GM19328 (cell line): ENCODE results near the gene GNA14.
"Not testable (repeated sequence)": the region's sequence is repeated elsewhere in the genome, so short reads cannot be mapped to it uniquely, and the experiment has no call there.

ENCODE experiments used
- ATAC-seq: cut with Tn5 transposase; IDR thresholded peaks from one replicate; pipeline ENCODE4 v1.9.1; 2021; ENCODE audit warnings: mild to moderate bottlenecking, moderate library complexity; ENCODE audit not compliant: unreplicated experiment

GNA14 gene

DNA sequence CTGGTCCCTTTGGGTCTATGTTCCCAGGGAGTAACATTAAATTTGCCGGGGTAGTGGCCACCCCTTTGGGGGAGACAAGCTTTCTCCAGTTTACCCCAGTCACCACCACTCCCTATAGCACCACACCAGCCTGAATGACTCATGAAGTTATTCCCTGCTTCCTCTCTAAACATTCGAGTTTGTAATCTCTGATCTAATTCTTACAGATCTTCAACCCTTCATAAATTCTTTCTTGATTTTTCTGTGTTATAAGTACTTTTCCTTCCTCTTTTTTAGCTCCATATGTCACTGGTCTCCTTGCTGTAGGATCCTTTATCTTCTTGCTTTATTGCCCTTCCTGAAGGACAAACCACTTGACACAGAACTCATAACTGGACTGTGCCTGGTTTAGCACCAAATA, 55.6 kb downstream of the GNA14 start:
- ATAC-seq = no peak

DNA sequence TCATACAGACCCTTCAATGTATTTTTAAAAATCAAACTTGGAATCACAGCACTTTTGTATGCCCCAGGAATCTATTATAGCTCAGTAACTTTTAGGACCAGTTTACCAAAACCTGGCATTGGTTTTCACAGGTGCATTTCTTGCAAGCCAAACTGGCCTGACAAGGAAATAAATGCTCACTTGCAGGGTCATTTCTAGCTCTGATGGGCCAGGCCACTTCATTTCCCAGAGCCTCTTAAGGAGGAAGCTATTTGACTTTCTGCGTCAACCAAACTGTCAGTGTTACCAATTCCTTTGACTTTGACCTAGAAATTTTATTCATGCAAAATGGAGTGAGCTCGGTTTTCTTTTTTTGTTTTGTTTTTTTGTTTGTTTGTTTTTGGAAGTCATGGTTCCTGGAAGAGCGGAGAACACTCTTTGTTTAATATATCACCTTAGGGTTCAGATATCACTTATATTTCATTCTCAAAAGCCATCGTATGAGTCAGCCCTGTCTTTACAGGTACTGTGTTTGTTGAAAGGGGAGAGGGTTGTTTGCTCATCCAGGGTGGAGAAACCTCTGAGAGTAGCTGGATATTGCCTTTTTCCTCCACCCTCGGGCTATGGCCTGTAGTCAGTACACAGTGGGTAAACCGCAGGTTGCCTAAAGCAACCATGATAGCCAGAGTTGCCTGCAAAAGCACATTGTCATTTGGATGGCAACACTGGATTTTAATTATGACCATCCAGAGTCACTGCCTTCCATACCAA, 58.9 kb downstream of the GNA14 start:
- no peak for ATAC-seq

DNA sequence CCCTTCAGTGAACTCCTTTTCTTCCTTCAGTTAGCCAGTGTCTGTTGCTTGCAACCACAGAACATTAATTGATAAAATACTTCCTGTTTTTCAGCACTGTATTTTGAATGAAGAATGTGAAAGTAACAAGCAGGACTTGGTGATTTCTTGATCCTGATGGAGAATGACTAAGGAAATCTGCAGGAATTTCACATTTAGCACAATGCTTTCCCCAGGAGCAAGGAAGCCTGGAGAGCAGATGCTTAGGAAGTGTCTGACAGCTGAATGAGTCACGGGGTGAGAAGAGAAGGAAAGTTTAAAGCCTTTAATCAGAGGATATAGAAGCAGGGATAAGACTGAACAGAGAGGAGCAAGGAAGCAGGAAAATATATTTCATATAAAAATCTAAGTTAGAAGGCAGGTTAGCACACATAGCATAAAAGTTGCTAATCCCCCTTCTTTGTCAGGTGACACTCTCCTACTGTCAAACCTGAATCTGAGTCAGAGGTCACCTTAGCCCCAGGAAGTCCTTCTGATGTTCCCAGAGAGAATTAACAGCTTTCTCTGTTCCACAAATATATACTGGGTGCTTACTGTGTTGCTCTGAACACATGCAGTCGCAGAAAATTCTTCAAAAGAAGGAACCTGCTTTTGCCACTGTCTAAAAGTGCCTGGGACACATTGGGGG, 59.7 kb downstream of the GNA14 start:
- ATAC-seq = no peak

DNA sequence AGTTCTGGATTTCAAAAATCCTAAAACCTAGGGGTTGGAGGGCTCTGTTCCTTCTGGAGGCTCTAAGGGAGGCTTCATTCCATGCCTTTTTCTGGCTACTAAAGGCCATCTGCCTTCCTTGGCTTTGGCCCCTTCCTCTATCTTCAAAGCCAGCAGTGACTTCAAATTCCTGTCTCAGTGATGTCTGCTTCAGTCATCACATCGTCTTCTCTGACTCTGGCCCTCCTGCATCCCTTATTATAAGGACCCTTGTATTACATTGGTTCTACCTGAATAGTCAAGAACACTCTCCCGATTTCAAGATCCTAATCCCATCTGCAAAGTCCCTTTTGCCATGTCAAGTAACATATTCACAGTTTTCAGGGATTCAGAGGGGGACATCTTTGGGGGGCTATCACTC, 60.3 kb downstream of the GNA14 start:
- no peak for ATAC-seq

DNA sequence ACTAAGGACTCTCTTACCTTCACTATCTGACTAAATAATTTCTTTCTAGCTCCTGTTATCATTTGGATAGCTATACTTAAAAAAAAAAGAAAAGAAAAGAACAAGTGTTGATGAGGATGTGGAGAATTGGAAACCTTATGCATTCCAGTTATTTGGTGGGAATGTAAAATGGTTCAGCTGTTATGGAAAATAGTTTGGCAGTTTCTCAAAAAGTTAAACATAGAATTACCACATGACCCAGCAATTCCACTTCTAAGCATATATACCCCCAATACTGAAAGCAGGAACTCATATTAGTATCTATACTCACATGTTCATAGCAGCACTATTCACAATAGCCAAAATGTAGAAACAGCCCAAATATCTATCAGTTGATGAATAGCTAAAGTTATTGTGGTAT, 61.1 kb downstream of the GNA14 start:
- ATAC-seq = no peak

DNA sequence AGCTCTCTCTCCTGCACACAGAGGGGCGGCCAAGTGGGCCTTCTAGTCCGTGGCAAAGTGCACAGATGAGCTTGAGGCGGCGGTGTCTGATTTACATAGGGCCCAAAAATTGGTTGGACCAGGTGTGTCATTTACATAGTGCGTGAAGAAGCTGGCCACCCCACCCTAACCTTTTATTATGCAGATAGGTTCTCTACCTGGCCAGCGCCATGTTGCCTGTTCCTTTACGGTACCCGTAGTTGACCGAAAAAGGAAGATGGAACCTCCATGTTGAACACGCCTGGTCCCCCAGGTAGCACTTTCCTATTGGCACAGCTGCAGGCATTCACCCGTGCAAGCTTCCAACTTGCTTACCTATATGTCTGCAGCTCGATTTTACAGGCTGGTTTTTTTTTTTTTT, 61.5 kb downstream of the GNA14 start:
- ATAC-seq = no peak

DNA sequence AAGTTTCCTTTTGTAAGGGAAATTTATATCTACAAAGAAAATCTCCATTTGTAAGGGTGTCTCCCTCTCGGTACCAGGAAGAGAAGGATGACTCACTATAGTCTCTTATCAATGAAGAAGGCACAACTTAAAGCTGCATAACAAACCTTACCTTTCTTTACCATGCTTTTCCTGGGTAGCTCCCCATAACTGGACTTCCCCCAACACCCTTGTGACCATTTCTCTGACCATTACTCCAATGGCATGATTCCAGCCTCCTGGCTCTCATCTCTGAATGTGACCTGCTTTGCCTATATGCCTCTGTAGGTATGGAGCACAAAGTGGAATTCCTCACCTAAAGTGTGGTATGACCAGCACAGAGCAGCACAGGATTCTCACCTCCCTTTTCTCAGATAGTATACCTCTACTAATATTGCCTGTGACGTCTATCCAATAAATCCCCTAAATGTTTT, 62.8 kb downstream of the GNA14 start:
- no peak for ATAC-seq

DNA sequence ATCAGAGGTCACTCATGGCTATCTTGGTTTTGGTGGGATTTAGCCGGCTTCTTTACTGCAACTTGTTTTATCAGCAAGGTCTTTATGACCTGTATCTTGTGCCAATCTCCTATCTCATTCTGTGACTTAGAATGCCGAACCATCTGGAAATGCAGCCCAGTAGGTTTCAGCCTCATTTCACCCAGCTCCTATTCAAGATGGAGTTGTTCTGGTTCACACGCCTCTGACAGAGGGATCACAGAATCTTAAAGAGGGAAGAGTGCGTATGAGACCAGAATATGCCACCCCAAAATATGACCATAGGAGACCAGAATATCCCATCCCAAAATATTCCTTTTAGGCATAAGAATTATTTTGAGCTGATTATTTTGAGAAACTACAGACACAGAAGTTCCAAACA, 63.2 kb downstream of the GNA14 start:
- ATAC-seq = not testable (repeated sequence)

DNA sequence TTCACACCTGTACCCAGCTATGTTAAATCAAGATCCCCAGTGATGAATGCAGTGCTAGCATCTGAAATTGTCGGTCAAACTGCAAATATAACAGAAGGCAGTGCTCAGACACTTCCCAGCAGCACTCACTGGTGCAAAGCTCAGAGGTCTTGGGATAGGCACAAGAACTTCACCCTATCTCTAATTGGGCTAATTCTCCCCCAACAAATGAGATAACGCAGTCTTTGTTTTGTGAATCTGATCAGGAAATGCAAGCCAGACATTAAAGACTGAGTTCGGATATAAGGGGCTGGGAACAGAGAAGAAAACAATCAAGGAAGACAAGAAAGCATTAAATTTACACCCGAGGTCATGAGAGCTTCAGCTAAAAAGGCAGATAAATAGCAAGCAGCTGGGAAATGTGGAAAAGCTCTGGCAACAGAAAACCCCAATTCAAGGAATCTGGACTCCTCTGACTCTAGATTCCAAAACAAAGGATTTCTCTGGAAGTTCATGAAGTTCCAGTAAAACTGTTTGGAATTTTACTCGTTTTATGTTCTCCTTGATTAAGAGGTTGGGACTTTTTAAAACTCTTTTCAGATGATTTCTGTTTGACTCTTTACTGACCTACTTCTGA, 65.1 kb downstream of the GNA14 start:
- ATAC-seq = no peak

DNA sequence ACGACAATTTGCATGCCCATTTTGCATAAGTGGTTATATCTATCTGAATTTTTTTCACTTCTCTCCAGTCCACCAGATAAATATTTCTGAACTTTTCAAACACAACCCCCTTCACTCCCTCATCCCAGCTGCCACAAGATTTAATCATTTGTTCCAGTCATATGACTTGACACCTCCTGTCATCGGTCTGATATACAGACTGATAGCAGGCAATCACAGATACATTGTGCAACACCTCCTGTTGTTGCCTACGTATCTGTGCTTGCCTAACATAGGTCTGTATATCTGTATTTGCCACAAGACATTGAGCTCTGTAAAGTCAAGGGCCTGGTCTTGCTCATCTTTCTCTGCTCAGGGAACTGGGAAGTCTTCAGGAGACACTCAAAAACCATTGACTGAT, 65.6 kb downstream of the GNA14 start:
- ATAC-seq = no peak

DNA sequence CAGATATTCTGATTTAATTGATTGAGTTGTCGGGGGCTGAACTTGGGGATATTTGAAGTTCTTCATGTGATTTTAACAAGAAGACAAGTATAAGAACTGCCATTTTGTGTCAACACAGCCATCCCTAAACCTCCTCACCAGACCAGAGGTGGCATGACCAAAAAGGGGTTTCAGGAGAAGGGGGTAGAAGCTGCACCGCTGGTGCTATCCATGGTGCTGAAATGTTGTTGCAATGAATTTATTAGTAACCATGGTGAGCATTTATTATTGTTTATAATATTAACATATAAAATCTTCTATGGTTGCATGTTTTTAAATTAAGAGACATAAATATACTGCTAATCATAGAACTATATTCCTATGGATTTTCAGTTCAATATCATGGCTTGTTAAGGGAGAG, 72.3 kb downstream of the GNA14 start:
- ATAC-seq = no peak

DNA sequence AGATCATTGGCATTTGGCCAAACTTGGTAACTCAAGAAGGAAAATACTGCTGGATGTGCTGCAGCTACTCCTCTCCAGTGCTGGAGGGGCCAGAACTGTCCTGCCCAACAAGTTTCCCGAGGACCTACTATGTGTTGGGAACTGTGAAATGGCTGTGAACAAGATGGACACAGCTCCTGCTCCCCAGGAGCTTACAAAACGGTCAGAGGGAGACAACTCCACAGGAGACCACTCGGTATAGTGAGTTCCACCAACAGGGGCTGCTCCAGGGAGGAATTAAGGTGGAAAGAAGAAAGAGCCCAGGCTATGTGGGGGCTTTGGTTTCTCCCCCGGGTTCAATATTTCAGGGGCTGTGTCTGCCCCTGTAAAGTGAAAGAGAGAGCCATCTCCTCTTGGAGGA, 78.8 kb downstream of the GNA14 start:
- ATAC-seq = no peak

DNA sequence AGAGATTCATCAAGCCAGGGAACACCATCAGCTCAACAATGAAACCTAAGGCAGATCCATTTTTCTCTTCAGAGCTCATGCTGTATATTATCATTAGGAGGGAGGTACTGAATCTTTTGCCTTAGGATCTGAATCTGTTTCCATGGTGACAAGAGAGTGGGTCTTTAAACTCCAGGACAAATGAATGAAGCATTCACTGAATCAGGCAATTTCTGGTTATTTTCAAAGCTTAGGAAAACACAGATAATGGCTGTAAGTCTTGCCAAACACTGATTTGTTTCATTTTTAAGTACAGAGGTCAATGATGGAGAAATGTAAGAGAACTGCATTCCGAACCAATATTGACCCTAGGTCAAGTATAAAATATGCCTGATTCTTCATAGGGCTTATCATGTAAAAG, 84.9 kb downstream of the GNA14 start:
- ATAC-seq = no peak

DNA sequence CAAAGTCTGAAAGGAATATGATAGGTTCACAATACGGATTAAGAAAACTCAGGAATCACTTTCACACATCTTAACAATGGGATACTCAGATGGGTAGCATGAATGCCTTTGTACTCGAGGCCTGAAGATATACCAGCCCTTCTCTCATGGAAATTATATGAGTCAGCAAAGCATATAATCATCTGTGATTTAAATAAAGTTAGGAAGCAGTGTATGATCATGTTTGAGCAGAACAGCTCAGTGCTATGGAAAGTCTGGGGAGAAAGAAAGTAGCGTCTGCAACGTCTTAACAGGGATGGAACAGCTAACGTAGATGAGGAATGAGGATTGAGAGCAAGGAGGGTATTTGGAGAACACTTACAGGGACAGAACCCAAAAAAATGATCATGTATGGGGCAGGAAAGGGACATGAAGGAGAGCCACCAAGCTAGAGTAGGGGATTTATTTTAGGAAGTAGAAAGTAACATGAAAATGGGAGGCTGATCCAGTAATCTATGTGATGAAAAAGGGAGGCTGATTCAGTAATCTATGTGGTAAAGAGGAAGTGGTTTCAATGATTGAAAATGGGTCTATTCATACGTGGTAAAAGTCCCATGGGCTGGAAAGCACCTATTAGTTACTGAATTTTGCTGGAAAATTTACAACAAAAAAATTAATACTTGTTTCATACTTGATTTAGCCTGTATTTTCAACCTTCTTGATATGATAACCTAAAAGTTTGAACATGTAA, 85.9 kb downstream of the GNA14 start:
- ATAC-seq = no peak

DNA sequence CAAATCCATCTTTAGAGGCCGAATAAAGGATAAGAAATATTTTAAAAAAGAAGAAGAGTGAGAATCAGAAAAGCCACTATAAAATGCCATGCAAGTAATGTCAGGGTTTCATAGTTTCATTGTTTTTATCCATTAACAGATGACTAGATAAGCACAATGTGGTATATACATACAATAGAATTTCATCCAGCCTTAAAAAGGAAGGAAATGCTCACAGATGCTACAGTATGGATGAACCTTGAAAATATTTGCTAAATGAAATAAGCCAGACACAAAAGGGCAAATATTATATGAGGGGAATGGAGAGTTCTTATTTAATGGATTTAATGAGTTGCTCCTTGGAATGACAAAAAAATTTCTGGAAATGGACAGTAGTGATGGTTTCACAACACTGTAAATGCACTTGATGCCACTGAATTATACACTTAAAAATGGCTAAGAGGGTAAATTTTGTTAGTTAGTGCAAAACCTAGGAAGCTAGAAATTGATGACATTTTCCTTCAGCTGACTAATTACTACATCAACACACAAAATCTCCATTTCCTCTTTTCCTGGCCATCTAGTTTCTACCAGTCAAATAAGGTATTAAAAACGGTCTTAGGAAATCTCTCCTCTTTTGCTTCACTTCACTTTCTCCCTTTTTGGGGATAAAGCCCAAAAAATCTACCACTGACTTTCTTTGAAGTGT, 86.6 kb downstream of the GNA14 start:
- ATAC-seq = no peak

DNA sequence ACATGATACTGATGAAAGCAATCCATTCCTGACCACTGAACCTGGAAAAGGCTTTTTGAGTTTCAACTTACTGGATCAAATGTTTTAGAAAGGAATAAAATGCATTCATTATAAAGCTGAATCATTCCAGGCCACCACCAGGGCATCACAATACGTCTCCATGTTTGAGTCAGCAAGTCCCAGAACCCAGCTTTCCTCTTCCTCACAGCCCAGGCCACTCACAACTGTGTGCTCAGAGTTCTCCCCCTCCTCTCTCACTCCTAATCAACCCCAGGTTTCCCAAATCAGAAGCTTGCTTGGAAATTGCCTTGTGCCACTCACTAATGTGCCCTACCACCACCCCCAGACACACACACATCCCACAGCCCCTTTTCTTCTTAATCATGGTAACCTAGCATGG, 91.7 kb downstream of the GNA14 start:
- ATAC-seq = no peak

DNA sequence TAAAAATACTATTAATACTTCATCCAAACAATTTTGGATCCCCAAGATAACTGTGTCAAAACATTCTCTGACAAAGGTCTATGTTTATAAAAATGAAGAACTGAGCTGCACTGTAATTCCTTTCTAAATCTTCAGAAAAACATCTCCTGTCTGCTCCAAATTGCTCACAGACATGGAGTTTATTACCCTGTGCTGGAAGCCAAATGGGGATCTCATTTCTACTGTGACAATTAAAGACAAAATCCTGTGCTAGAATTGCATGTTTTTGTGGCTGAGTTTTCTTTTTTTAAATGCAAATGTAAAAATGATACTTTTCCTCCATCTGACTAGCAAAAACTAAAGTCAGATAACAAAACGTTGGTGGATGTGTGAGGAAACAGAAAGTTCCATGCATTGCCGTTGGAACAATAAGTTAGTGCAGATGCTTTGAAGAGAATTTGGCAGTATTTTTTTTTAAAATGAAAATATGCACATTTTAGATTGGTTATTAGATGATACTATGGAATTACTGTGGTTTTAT, 93.5 kb downstream of the GNA14 start:
- ATAC-seq = no peak

DNA sequence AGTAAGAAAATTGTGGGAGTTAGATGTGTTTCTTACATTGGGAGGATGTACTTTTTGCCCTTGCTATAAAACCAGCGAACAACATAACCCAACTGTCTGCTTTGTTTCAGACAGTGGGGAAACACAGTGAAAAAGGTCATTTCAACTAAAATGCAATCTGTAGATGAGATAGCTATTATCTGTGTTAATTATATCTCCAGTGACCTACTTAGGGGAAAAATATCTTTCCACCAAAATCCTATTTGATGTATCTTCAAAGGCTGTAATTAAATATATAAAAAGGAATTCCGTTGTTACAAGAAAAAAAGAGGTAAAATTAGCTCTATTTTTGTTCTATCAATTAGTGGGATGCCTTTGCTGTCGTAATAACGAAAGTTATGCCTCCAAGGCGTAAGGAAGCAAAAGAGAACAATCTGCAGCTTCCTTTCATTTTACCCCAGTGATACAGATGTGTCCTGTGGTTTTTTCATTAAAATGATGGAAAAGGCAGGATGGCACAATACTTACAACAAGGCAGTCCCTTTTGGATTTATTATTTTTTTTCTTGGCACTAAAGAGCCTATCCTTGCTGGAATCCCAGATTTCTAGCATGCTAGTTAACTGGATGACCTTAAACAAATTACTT, 100.9 kb downstream of the GNA14 start:
- no peak for ATAC-seq

DNA sequence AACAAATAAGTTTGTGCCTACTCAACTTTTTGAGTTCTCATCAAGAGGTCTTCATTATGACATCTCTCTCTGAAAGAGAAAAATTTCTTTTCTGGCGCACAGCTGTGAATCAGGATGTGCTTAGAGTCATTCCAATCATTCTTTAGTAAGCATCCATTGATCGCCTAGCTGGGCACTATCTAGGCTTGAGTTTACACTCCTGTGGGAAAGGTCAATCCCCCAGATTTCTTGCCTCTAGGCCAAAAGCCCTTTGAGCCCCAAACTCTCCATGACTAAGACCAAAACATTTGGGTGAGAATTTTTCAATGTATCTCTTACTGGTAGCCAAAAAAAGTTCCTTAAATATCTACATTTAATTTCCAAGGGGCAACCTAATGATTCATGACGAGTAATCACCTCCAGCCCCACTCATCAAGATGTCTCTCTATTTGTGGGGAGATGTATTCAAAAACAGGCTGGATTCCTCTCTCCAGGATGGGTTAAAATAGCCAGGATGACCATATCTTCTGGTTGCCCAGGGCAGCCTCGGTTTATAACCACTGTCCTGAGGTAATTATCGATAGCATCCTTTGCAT, 101.7 kb downstream of the GNA14 start:
- ATAC-seq = no peak

DNA sequence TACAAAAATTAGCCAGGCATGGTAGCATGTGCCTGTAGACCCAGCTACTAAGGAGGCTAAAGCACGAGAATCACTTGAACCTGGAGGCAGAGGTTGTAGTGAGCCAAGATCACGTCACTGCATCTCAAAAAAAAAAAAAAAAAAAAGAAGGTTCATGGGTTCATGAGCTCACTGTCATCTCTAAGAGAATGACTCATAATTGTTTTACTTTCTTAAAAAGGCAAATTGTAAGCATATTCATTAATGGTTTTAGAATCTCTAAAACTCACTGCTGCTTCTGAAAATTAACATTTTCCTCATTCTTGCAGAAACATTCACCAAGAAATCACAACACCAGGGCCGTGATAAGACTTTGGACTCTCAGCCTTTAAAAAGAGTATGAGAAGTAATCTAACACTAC, 103.6 kb downstream of the GNA14 start:
- ATAC-seq = no peak
